Measurements from ENCODE around the gene C3orf20. TPM values are rescaled to one million over a fixed set of nuclear protein-coding genes. Genes with fewer than 3 reads are reported as not detected.

Gene C3orf20
- total RNA-seq, 1 donor from 2014 or later, result not detected

GRCh38 chr3:14810070-14810791 lies 135.3 kb downstream of the C3orf20 start:
- no peak for DNase-seq (ENCODE audit: low read depth)

DNA sequence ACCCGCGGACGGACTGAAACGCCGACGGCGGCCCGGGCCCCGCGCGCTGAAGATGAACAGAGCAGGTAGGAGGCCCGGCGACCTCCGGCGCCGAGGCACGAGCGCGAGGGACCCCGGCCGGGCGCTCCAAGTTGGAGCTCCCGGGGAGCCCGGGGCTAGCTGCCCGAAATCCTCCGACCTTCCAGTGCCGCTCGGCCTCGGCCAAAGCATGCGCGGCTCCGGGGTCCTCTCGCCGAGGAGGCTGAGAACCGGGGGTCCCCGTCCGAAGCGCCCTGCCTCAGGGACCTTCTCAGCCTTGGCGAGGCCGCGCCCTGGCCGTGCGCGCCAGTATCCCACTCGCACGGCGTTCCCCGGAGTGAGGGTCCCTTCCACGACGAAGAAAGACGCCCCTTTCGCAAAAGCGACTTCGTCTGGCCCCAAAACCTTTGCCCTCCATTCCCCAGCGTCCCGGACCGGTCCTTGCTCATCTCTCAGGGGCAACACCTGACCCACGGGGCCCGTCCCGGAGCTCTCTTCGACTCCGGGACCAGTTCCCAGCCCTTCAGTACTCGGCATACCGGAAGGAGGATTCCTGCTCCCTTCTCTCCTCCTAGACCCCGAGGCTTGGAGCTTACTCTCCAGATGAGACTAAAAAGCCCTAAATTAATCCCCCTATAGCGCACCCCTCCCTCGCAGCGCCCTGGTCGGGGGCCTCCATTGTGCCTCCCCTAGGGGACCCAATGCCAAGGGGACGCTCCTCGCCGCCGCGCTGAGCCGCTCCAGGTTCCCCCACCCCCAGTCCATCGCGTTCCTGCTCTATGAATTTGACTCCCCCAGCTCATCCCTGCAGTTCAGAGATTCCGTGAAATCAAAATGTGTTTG lies 136.1 kb downstream of the C3orf20 start:
- no peak for DNase-seq (ENCODE audit: low read depth)

DNA sequence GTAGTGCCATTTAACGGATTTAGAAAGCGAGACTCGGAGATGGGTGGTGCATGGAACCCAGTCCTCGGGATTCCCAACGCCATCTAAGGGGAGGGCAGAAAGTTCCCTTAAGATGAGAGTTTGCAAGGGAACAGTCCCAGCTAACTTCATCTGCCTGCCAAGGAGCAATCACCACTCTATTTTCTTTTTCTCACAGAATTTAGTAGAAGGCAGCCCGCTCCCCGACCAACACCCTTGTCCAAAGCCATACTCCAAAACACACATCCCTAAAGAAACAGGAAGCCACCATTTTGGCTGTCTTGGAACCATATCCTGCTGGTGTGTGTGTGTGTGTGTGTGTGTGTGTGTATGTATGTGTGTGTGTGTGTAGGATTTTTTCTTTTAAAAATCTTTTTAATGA lies 136.7 kb downstream of the C3orf20 start:
- DNase-seq (ENCODE audit: low read depth), result no peak

DNA sequence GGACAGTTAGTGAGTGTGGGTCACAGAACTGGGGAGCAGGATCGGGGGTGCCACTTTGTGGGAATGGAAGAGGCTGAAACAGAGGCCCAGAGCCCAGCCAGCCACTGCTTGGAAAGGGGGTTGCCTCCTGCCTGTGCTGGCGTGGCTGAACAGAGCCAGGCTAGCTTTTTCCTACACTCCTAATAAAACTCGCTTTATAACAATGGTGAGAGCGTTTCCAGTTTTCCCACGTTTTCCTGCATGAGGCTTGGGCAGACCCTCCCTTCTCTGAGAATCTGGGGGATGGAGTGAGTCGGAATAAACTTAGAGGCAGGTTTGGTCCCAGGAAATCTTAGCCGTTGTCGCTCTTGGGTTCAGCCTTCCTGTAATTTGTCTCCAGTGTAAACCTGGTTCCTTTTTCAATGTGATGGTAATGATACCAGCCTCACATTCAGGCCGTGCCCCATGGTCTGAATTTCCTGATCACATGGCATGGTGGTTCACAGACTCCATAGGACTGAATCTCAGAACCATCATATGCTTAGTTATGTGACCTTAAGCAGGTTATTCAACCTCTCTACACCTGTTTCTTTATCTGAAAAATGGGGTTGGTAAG lies 137.4 kb downstream of the C3orf20 start:
- no peak for DNase-seq (ENCODE audit: low read depth)

GRCh38 chr3:14814411-14814871 lies 139.5 kb downstream of the C3orf20 start:
- no peak for DNase-seq (ENCODE audit: low read depth)

DNA sequence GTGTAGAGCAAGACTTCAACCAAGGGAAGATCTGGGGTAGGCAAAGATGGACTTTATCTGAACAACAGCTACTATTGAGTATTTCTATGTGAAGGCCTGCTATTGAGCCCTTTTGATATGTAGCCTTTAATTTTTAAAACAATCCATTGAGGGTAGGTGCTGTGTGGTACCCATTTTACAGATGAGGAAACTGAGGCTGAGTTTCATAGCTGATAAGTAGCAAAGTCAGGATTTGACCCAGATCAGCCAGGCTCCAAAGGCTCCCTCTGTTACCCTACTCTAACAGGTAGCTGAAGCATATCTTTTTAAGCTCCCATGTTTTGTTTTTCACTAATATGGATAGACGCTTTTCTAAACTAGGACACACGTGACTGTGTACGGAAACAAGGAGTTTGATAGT lies 141.4 kb downstream of the C3orf20 start:
- DNase-seq (ENCODE audit: low read depth), result no peak

DNA sequence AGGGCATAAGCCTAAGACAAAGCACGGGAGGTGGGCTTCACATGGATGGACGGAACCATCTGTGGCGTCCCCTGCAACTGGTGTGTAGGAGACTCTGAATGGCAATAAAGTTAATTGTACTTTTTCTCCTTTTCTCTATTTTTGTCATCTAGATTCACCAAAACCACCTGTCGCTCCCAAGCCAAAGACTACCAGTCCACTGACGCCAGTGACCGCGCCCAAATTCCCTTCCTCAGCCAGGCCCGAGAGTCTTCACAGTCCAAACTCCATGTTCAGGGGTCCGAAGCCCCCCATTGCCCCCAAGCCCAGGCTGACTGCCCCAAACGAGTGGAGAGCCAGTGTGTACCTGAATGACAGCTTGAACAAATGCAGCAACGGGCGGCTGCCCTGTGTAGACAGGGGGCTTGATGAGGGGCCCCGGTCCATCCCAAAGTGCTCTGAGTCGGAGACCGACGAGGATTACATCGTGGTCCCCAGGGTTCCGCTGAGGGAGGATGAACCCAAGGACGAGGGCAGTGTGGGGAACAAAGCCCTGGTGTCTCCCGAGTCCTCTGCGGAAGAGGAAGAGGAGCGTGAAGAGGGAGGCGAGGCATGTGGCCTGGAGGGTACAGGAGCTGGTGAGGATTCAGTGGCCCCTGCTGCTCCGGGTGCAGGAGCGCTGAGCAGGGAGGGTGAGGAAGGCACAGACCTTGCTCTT lies 144.0 kb downstream of the C3orf20 start, which contains the start of gene FGD5:
Gene FGD5, plus strand, starts transcription at position 159 of the 697 bp plus-strand sequence. Its CDS starts 110 bp downstream, at position 269.
- no peak for DNase-seq (ENCODE audit: low read depth)

DNA sequence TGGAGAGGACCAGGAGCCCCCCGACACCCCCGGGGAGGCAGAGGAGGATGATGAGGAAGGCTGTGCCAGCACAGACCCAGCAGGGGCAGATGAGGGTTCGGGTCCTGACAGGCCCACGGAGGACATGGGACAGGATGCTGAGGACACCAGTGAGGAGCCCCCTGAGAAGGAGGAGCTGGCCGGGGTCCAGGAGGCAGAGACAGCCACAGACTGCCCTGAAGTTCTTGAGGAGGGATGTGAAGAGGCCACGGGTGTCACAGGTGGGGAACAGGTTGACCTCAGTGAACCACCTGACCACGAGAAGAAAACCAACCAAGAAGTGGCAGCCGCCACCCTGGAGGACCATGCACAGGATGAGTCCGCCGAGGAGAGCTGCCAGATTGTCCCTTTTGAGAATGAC lies 144.7 kb downstream of the C3orf20 start:
- DNase-seq (ENCODE audit: low read depth), result no peak

DNA sequence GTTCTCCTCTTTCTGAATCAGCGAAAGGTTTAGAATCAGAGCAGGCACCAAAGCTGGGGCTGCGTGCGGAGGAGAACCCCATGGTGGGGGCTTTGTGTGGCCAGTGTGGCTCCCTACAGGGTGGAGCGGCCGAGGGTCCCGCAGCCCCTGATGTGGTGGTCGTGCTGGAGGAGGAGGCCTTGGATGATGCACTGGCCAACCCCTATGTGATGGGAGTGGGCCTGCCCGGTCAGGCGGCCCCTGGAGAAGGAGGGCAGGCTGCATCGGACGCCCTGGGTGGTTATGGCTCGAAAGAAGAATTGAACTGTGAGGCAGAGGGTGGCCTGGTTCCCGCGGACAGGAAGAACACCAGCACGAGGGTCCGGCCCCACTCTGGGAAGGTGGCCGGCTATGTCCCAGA lies 145.2 kb downstream of the C3orf20 start:
- no peak for DNase-seq (ENCODE audit: low read depth)

GRCh38 chr3:14821151-14821550 lies 146.2 kb downstream of the C3orf20 start:
- DNase-seq (ENCODE audit: low read depth), result no peak

DNA sequence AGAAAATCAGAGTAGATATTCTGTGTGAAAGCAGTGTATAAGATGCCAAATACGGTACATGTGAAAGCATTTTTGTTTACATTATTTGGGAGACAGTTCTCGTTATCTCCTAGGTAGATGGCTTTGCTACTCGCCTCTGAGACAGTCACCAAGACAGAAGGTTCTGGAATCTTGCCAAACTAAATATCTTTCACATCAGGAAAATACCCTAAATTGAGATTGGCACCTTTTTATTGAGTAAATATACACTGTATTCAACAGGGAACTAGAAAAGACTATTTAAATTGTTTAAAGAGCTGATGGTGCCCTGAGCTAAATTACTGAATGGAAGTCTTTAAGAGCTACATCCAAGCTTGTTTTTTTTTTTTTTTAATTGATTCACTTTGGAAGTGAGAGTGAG lies 147.2 kb downstream of the C3orf20 start:
- no peak for DNase-seq (ENCODE audit: low read depth)

Other genes starting within 250 kb of the C3orf20 start
- 6.6 and 11.8 TPM in 2 replicates for gene GRIP2, start 134.8 kb upstream of the C3orf20 start, total RNA-seq
- 13.8 and 14.1 TPM in 2 replicates for gene CCDC174, start 23.4 kb upstream of the C3orf20 start, total RNA-seq
- gene FGD5, start 143.8 kb downstream of the C3orf20 start, total RNA-seq, result not detected in 2 replicates

Measured in myocyte (in vitro differentiated cells).